Measurements from ENCODE around the gene WBP2.

GRCh38 chr17:75830164-75831031 is 24.7 kb downstream of the WBP2 start:
- TF ChIP-seq POLR2A (IDR thresholded peaks at IDR 0.05; ENCODE audit: low read depth, low read length) (no peak), ATF7 (IDR thresholded peaks at IDR 0.05; ENCODE audit: low read depth) (no peak), BRCA1 (IDR thresholded peaks at IDR 0.05; ENCODE audit: low read depth, low read length) (no peak), SP1 (IDR thresholded peaks at IDR 0.05; ENCODE audit: low read depth, low read length) (no peak), CHD1 (IDR thresholded peaks at IDR 0.05; ENCODE audit: low read depth, low read length) (no peak), CTCF (IDR thresholded peaks at IDR 0.05 in 2 of 3, conservative IDR thresholded peaks at IDR 0.05 in 1 of 3; ENCODE audit: control insufficient read depth in 2 of 3, extremely low read depth in 1 of 3, insufficient read depth in 1 of 3, low read depth in 3 of 3, low read length in 3 of 3) (peak; percentile 29 to 60 (median 60)), SRF (IDR thresholded peaks at IDR 0.05; ENCODE audit: low read depth in 2 of 2, low read length in 2 of 2) (no peak), ZBTB11 (CRISPR knock-in tag; IDR thresholded peaks at IDR 0.05) (no peak), CHD2 (IDR thresholded peaks at IDR 0.05; ENCODE audit: borderline replicate concordance, low read depth, low read length) (no peak), REST (IDR thresholded peaks at IDR 0.05; ENCODE audit: low read depth, low read length) (no peak)

All from GM12878 (cell line).